PC-9 (cell line): ENCODE results near the gene CACYBP. TPM values are rescaled to one million over a fixed set of nuclear protein-coding genes. Genes with fewer than 3 reads are reported as not detected.

Experiments
- BruUV-seq: library from RNA; stranded (reverse); fragments of 400-500 nt; replicated peaks from 2 replicates; lab custom pipeline; 2021; lab: Mats Ljungman, UMichigan
- CTCF ChIA-PET: fragments of 300-600 bp; sonication (Branson Sonifier 250); formaldehyde crosslinking; loops from one replicate; lab custom pipeline; 2022; ENCODE audit warnings: antibody characterized with exemption; lab: Charles Lee
- POLR2A ChIA-PET: fragments of 300-600 bp; sonication (Branson Sonifier 250); formaldehyde crosslinking; loops from one replicate; lab custom pipeline; 2022; ENCODE audit warnings: antibody characterized with exemption; ENCODE audit not compliant: unreplicated experiment; lab: Charles Lee
- DNase-seq, 2 experiments: peaks; one replicate each; pipeline versions ENCODE4 v3.0.0 to v3.0.0-alpha.2; 2015 to 2022; ENCODE audit warnings: mixed read lengths in 1 of 2
- H2AFZ ChIP-seq: fragments of 200-600 bp; sonication (generic); 2 replicates; pipeline ENCODE4 v1.8.1; 2017; ENCODE audit warnings: antibody characterized with exemption
- H3F3A ChIP-seq: fragments of 200-600 bp; sonication (generic); 2 replicates; pipeline ENCODE4 v1.8.1; 2017; ENCODE audit warnings: antibody characterized with exemption, mild to moderate bottlenecking, low read depth; ENCODE audit not compliant: insufficient read depth
- H3K27ac ChIP-seq: fragments of 200-600 bp; sonication (generic); 2 replicates; pipeline ENCODE4 v1.6.1; 2016; ENCODE audit warnings: mixed run types
- H3K27me3 ChIP-seq: fragments of 200-600 bp; sonication (generic); 2 replicates; pipeline ENCODE4 v1.6.1; 2016; ENCODE audit warnings: low read depth, mixed run types; ENCODE audit not compliant: insufficient read depth
- H3K36me3 ChIP-seq: fragments of 200-600 bp; sonication (generic); 2 replicates; pipeline ENCODE4 v1.6.1; 2016; ENCODE audit warnings: low read depth, mixed run types
- H3K4me1 ChIP-seq: fragments of 200-600 bp; sonication (generic); replicated peaks from 2 replicates; pipeline ENCODE4 v1.6.1; 2016; ENCODE audit warnings: mixed run types; ENCODE audit not compliant: insufficient read depth
- H3K4me2 ChIP-seq: fragments of 200-600 bp; sonication (generic); 2 replicates; pipeline ENCODE4 v1.6.1; 2017; ENCODE audit warnings: mixed run types
- H3K4me3 ChIP-seq: fragments of 200-600 bp; sonication (generic); 2 replicates; pipeline ENCODE4 v1.6.1; 2016; ENCODE audit warnings: mixed run types
- H3K79me2 ChIP-seq: fragments of 200-600 bp; sonication (generic); 2 replicates; pipeline ENCODE4 v1.6.1; 2017; ENCODE audit warnings: low read depth, mixed run types
- H3K9me2 ChIP-seq: fragments of 200-600 bp; sonication (generic); 2 replicates; pipeline ENCODE4 v1.8.1; 2017; ENCODE audit warnings: mild to moderate bottlenecking; ENCODE audit not compliant: insufficient read depth
- H3K9me3 ChIP-seq: fragments of 200-600 bp; sonication (generic); 2 replicates; pipeline ENCODE4 v1.8.1; 2016; ENCODE audit warnings: low read depth; ENCODE audit not compliant: insufficient read depth
- H4K20me1 ChIP-seq: fragments of 200-600 bp; sonication (generic); 2 replicates; pipeline ENCODE4 v1.8.1; 2017; ENCODE audit not compliant: insufficient read depth
- EZH2 ChIP-seq: fragments of 200-600 bp; sonication (generic); IDR thresholded peaks from 2 replicates; pipeline ENCODE4 v1.8.0; 2017; ENCODE audit warnings: antibody characterized with exemption, low read depth
- intact Hi-C: fragments of 100-400 bp; cut with micrococcal nuclease; formaldehyde crosslinking; loops from one replicate; pipeline ENCODE4 v1.10.0; 2022; ENCODE audit not compliant: unreplicated experiment
- total RNA-seq: library from RNA; stranded (reverse); gene quantifications from 2 replicates; pipeline ENCODE4 v1.2.3, GENCODE V29; 2021
- TF ChIP-seq, protein P1 (sequence below): fragments of 200-600 bp; sonication (generic); conservative IDR thresholded peaks from 2 replicates; pipeline ENCODE4 v1.6.1; 2017; ENCODE audit warnings: mixed run types, antibody characterized with exemption, mild to moderate bottlenecking, moderate library complexity

The CACYBP gene
- total RNA-seq, 1 experiment from 2014 or later, result 156 TPM

GRCh38 chr1:175035865-175036264 lies 36.1 kb downstream of the CACYBP start:
- no peaks in the 10 kb centered on the region for H3K9me3 ChIP-seq
- TF ChIP-seq EZH2, result no peak
- TF ChIP-seq, protein P1, sequence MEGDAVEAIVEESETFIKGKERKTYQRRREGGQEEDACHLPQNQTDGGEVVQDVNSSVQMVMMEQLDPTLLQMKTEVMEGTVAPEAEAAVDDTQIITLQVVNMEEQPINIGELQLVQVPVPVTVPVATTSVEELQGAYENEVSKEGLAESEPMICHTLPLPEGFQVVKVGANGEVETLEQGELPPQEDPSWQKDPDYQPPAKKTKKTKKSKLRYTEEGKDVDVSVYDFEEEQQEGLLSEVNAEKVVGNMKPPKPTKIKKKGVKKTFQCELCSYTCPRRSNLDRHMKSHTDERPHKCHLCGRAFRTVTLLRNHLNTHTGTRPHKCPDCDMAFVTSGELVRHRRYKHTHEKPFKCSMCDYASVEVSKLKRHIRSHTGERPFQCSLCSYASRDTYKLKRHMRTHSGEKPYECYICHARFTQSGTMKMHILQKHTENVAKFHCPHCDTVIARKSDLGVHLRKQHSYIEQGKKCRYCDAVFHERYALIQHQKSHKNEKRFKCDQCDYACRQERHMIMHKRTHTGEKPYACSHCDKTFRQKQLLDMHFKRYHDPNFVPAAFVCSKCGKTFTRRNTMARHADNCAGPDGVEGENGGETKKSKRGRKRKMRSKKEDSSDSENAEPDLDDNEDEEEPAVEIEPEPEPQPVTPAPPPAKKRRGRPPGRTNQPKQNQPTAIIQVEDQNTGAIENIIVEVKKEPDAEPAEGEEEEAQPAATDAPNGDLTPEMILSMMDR, result no peak
- H3K4me2 ChIP-seq, result no peak overlapping the region
- no peaks in the 10 kb centered on the region for H4K20me1 ChIP-seq
- intact Hi-C loops, result no loop called here
- H3K9me2 ChIP-seq, result no peaks in the 10 kb centered on the region
- ChIA-PET POLR2A (no interaction called here), CTCF (interaction anchor here (0.6 kb wide), 1 partner anchor 218 kb away, joined by 3 read pairs; no protein-coding TSS in a partner anchor)
- peaks cover 31% of the 10 kb centered on the region for H3K4me1 ChIP-seq
- no peaks in the 10 kb centered on the region for H3K27me3 ChIP-seq
- no peaks in the 10 kb centered on the region for H3K36me3 ChIP-seq
- H3F3A ChIP-seq, result peaks cover 14% of the 10 kb centered on the region; the same call in 1 of the 2 replicates
- no peak overlapping the region for H3K4me3 ChIP-seq
- H2AFZ ChIP-seq, result no peak overlapping the region
- no peaks in the 10 kb centered on the region for H3K79me2 ChIP-seq
- no peak overlapping the region for H3K27ac ChIP-seq
- no TSS peak for BruUV-seq
- DNase-seq, result no peak

DNA sequence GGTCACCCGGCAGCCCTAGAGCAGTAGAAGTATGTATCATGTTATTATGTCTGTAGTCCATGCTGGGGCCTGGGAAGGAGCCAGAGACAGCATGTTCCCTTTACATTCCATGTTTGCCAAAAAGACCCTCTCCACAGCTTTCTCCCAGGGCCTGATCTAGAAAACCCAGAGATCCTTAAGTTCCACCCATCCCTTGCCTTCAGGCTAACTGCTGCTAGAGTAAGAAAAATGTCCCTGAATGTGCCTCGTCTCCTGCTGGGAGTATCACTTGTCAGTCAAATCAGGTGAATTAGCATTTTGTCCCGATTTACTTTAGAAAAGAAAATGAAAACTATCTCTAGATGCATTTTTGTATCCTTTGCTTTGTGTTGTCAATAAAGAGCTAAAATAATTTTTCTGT lies 36.7 kb downstream of the CACYBP start:
- Histone ChIP-seq H3K27me3 (no peaks in the 10 kb centered on the region), H3K9me3 (no peaks in the 10 kb centered on the region), H2AFZ (no peak overlapping the region), H3K79me2 (no peaks in the 10 kb centered on the region), H3F3A (peaks cover 14% of the 10 kb centered on the region; the same call in 1 of the 2 replicates), H3K9me2 (no peaks in the 10 kb centered on the region), H4K20me1 (no peaks in the 10 kb centered on the region), H3K4me3 (no peak overlapping the region), H3K36me3 (no peaks in the 10 kb centered on the region), H3K4me2 (no peak overlapping the region), H3K27ac (no peak overlapping the region), H3K4me1 (peaks cover 31% of the 10 kb centered on the region)
- CTCF ChIA-PET, result no interaction called here
- DNase-seq, result no peak
- no TSS peak for BruUV-seq
- intact Hi-C loops, result no loop called here
- POLR2A ChIA-PET, result no interaction called here
- TF ChIP-seq EZH2, result no peak
- TF ChIP-seq, protein P1, result no peak

- ChIA-PET POLR2A (no interaction called here), CTCF (no interaction called here)
- no peaks in the 10 kb centered on the region for H3K36me3 ChIP-seq
- BruUV-seq, result no TSS peak
- intact Hi-C loops, result no loop called here
- peaks cover 31% of the 10 kb centered on the region for H3K4me1 ChIP-seq
- no peak overlapping the region for H3K4me3 ChIP-seq
- TF ChIP-seq EZH2, result no peak
- TF ChIP-seq, protein P1, result no peak
- peaks cover 14% of the 10 kb centered on the region; the same call in 1 of the 2 replicates for H3F3A ChIP-seq
- no peaks in the 10 kb centered on the region for H3K27me3 ChIP-seq
- no peak overlapping the region for H3K27ac ChIP-seq
- no peaks in the 10 kb centered on the region for H3K79me2 ChIP-seq
- no peaks in the 10 kb centered on the region for H4K20me1 ChIP-seq
- H3K9me3 ChIP-seq, result no peaks in the 10 kb centered on the region
- DNase-seq, result no peak
- no peak overlapping the region for H2AFZ ChIP-seq
- H3K4me2 ChIP-seq, result no peak overlapping the region
- H3K9me2 ChIP-seq, result no peaks in the 10 kb centered on the region
These were observed 37.7 kb downstream of the CACYBP start for GRCh38 chr1:175037416-175037815.
